HG02840 (cell line): ENCODE measurements around the gene VPS13D.

Experiments
- ATAC-seq: cut with Tn5 transposase; IDR thresholded peaks from one replicate; pipeline ENCODE4 v1.9.1; 2021; ENCODE audit warnings: mild to moderate bottlenecking, moderate library complexity, moderate number of reproducible peaks; ENCODE audit not compliant: unreplicated experiment, low FRiP score

Gene VPS13D

DNA sequence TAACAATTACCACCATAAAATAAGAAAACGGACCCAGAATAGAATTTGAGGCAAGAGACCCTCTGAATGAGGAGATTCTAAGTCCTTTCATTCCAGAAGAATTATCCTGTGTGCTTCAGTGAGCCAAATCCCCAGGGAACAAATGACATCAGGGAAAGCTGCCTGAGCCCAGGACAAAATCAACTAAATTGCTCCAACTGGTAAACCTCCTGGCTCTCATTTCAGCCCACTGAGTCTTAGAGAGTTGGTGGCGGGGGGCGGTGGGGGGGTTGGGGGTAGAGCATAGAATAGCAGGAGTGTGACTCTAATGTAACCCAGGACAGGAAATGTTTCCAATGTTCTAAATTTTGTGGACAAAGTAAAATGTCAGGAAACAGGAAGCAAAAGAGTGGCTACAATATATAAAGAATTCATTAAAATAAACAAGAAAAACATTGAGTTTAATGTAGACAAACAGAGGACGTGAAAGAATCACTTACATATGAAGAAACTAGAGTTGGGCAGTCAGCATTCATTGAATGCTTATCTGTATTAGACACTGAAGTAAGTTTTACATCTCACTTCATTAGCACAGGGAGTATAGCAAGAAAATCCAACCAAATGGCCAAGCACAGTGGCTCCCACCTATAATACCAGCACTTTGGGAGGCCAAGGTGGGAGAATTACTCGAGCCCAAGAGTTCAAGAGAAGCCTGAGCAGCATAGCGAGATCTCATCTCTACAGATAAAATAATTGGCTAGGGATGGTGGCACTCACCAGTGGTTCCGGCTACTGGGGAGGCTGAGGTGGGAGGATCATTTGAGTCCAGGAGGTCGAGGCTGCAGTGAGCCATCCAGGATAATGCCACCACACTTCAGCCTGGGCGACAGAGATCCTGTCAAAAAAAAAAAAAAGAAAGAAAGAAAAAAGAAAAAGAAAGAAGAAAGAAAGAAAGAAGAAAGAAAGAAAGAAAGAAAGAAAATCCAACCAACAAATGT, 313.1 kb downstream of the VPS13D start:
- ATAC-seq, result no peak

DNA sequence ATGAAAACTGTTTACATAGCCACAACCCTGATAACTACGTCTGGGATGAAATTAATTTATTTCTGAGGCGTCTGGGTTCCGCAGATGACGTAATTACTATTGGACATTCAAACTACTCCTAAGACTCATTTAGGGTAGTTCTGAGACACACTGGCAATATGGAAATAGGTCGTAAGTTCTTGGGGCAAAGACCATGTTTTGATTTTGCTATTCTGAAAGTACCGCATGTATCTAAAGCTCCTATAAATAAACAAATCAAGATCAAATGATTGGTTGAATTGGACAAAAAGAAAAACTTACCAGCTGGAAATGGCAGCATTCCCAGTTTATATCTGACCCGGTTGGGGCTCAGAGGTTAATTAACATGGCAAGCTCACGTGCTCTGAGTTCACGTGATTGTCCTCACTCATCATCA, 313.9 kb downstream of the VPS13D start:
- no peak for ATAC-seq

- no peak for ATAC-seq
Measured at GRCh38 chr1:12544357-12544756, 314.5 kb downstream of the VPS13D start.

DNA sequence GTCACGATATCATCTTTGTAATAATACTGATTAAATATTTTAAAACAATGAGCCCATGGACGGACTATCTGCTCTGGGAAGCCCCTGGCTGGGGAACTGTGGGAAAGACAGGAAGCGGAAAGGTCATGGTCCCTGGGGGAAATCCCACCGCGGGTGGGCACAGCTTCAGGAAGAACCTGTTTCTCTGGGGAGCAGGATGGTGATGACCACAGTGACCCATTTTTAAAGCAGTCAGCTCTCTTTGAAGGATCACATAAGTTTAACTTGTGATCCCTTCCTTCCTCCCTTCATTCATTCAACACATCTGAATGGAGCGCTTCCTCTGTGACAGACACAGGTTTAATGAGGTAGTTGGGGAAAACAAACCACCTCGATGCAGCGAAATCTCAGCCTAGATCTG, 315.2 kb downstream of the VPS13D start:
- ATAC-seq, result no peak

- ATAC-seq, result no peak
Measured at GRCh38 chr1:12546771-12547585, 317.1 kb downstream of the VPS13D start.

- no peak for ATAC-seq
Measured at GRCh38 chr1:12547586-12548225, 317.9 kb downstream of the VPS13D start.

GRCh38 chr1:12548279-12548972, 318.6 kb downstream of the VPS13D start:
- ATAC-seq, result no peak

- ATAC-seq, result no peak
Measured at GRCh38 chr1:12548973-12549459, 319.2 kb downstream of the VPS13D start.

DNA sequence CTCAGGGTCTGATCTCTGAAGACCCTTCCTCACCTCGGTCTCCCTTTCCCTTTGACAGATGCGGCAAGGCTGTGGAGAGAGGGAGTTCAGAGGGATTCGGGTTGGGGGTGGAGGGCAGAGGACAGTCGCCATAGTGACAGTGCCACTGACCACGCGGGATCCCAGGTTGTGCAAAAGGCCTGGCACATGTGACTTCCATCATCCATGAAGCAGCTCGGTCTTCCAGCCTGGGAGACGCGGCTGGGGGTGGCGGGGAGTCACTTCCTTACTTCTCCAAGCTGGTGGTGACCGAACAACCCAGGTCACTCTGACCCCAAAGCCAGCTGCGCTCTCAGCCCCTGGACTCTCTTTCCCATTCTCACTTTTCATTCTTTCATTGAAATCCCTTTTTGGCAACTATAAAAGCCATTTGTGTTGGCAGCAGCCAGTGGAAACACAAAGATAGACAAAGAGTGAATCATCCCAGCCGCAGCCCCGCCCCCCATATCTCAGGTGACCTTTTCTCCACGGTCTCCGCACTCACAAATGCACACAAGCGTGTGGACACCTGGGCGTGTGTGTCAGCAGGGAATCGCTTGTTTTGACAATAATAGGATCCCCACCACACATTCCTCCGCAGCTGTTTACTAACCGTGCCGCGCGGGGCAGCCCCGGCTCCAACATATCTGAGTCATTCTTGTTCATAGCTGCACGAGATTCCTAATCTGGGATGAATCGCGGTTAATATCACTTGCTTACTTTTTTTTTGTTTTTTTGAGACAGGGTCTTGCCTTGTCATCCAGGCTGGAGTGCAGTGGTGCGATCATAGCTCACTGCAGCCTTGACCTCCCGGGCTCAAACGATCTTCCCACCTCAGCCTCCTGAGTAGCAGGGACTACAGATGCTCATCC, 319.9 kb downstream of the VPS13D start:
- no peak for ATAC-seq

DNA sequence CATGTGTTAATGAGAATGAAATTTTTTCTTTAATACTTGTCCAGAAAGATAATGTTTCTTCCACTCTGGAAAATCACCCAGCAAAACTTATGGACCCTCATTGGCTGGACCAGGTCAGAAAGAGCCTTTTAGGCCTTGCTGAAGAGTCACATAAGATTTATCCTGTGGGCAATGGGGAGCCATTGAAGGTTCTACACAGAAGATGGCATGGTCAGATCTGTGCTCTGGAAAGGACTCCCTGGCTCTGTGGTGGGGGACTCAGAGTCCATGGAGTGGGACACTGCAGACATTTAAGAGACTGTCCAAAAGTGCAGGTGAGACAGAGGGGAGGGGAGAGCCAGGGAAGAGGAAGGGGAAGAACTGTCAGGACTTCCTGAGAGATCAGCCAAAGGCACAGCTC, 321.8 kb downstream of the VPS13D start:
- no peak for ATAC-seq

DNA sequence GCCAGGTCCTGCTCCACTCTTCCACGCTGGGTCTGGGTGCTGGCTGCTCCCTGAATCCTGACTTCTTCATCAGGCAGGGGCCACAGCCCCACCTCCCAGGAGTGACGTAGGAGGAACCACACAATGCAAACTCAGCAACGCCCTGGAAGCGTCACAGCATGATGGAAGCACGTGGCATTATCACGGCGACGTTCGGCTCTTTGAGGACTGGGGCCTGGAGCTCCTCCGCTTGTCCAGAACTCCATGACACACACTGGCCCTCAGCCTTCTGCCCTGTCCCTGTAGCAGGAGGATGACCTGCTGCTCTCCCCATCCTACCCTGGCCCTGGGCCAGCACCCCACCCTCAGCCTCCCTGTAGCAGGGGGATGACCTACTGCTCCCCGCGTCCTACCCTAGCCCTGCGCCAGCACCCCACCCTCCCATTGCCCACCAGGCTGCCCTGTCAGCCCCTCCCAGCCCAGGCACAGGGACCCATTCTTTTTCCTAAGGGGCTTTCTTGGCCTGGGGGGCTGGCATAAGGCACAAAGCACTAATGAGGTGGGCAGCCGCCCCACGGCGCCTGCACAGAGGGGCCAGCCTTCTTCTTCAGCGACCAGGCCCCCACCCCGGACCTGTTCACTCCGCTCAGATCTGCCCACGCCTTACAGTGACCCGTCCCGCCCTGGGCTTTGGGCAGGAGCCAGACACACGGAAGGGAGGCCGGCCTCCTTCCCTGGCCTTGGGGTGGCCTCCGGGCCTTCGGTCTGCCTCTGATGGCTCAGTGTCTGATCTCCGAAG, 322.5 kb downstream of the VPS13D start:
- ATAC-seq, result no peak

DNA sequence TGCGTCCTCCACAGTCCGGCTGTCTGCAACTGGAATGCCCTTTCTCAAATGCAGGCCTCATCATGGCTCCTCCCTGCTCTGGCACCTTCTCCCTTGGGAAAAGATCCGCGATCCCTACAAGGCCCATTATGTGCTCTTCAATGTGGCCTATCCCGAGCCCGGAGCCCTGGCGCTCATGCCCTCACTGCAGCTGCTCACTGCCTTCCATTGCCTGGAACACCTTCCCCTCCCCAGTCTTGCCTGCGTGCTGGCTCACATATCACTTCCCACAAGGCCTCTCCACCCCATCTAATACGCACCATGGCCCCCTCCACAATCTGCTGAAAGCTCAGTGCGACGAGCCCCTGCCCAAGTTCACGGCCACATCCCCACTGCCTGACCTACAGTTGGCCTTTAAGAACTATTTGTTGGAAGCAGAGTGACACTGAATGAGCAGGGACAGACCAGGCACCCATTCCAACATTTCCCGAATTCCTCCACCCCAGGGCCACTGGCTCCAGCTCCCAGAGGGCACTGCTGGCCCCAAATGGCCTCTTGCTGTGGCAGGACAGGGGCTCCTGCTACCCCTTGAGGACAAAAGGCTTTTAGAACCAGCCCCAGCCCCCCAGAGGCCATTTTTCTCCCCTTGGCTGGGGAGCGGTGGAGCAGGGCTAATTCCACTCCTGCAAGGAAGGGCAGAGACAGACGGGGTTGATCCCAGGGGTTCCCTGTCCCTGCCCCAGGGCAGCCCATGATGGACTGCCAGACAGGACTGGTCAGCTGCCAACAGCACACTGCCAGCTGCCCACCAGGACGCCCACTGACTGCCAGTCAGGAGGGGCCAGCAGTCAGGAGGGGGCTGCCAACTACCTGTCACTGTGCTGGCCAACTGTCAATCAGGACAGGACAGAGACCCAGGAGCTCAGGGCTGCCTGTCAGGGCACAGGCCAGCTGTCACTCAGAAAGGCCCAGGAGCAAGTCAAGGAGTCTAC, 323.4 kb downstream of the VPS13D start:
- no peak for ATAC-seq

GRCh38 chr1:12553963-12554362, 324.1 kb downstream of the VPS13D start:
- no peak for ATAC-seq

GRCh38 chr1:12554521-12555305, 324.9 kb downstream of the VPS13D start:
- ATAC-seq, result no peak

DNA sequence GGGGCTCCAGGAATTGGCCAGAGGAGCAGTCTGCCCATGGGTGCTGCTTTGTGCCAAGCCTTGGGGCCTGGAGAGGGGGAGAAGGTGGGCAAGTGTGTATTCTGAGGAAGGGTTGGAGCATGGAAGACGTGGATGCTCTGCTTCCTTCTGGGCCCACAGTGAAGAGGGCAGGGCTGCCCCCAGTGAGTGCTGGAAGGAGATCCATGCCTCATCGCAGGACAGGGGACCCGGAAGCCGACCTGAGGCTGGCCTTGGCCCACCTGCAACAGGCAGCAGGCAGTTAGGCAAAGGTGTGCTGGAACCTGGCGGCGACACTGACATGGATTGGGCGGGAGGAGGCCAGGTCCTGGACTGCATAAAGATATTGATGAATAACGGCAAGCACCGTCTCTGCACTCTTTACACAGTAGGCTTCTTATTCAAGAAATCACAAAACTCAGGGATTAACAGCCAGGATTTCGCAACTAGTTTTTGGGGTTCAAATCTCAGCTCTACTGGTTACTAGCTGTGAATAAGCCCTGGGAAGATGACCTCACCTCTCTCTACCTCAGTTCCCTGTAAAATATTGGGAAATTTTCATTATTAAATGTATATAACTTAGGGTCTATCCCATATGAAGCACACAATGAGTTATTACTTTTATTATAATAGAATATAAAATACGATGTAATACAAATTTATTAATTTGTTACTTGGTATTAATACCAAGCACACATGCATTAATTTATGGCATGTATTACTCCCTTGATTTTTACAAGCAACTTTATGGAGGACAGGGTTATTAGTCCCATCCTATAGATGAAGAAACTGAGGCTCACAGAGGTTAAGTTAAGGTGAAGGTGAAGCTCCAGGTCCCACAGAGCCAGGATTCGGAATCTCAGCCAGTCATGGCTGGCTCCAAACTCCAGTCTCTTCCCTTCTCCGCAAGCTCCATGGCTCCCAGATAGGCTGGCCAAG, 325.9 kb downstream of the VPS13D start:
- ATAC-seq, result no peak
